ENCODE results near the gene CHMP4A.

DNA sequence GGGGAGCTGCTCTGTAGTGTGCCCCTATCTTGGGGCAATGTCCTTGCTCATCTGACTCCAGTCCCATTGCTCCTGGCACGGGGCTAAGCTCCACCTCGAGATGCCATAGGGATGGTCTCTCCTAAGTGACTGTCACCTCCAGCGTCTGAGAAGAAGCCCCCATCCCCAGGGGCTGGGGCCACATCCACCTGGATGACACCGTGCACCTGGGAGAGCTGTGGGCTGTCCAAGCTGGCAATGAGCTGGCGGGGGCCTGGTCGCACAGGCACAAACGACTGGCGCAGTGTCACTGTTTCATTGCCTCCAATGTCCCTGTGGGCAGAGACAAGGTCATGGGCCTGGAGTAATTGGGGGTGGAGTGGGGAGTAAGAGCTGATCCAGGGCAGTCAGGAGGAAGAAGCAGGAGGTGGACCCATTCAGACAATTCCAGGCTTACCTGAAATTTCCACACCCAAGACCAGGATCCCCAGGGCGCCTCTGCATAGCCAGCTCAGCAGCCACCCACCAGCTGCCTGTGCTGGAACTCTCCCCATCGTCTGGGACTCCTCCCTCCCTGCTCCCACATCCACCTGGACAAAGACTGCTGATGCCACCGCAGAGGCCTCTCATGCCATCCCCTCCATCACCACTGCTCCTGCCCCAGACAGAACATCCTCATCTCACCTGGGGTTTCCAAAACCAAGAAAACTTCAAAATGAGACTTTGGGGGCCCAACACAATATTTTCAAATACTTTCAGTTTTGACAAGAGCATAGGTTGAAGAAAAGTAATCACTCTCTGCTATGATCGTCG lies 36.1 kb upstream of the CHMP4A start:
- TF ChIP-seq TAF1 (IDR thresholded peaks at IDR 0.05; ENCODE audit: borderline replicate concordance, low read depth, low read length) = no peak
- TF ChIP-seq POLR2AphosphoS5 (IDR thresholded peaks at IDR 0.05; ENCODE audit: low read depth, low read length) = no peak

Measured in GM12892 (cell line).